Activated CD4-positive, CD25-positive, alpha-beta regulatory T cell treated with anti-CD3 and anti-CD28 coated beads, Interleukin-2, amount 50 U/mL, for 72 hours (primary cell): Measurements from ENCODE around the gene ST3GAL5.
"Not testable (repeated sequence)": the region's sequence is repeated elsewhere in the genome, so short reads cannot be mapped to it uniquely, and the experiment has no call there.

Source experiments
- DNase-seq: peaks from one replicate; pipeline ENCODE4 v3.0.0; 2021

Gene ST3GAL5

GRCh38 chr2:85917887-85918795, 29.4 kb upstream of the ST3GAL5 start:
- DNase-seq, result no peak

- no peak for DNase-seq
Measured at GRCh38 chr2:85915606-85916303, 27.0 kb upstream of the ST3GAL5 start.

- no peak for DNase-seq
Measured at GRCh38 chr2:85914922-85915321, 26.1 kb upstream of the ST3GAL5 start.

GRCh38 chr2:85913884-85914881, 25.4 kb upstream of the ST3GAL5 start:
- no peak for DNase-seq

GRCh38 chr2:85911814-85912692, 23.3 kb upstream of the ST3GAL5 start:
- no peak for DNase-seq

GRCh38 chr2:85911097-85911496, 22.3 kb upstream of the ST3GAL5 start:
- no peak for DNase-seq

GRCh38 chr2:85909005-85909404, 20.2 kb upstream of the ST3GAL5 start:
- no peak for DNase-seq

GRCh38 chr2:85908506-85908905, 19.7 kb upstream of the ST3GAL5 start:
- DNase-seq, result no peak

- DNase-seq, result no peak
Measured at GRCh38 chr2:85907671-85908157, 18.9 kb upstream of the ST3GAL5 start.

GRCh38 chr2:85906748-85907147, 18.0 kb upstream of the ST3GAL5 start:
- no peak for DNase-seq

GRCh38 chr2:85905891-85906290, 17.1 kb upstream of the ST3GAL5 start:
- no peak for DNase-seq

GRCh38 chr2:85905187-85905666, 16.4 kb upstream of the ST3GAL5 start:
- no peak for DNase-seq

- DNase-seq, result no peak
Measured at GRCh38 chr2:85903849-85904248, 15.1 kb upstream of the ST3GAL5 start.

GRCh38 chr2:85902496-85902895, 13.7 kb upstream of the ST3GAL5 start:
- DNase-seq, result no peak

- DNase-seq, result no peak
Measured at GRCh38 chr2:85901155-85901554, 12.4 kb upstream of the ST3GAL5 start.

GRCh38 chr2:85900366-85900765, 11.6 kb upstream of the ST3GAL5 start:
- no peak for DNase-seq

GRCh38 chr2:85899849-85900248, 11.1 kb upstream of the ST3GAL5 start:
- no peak for DNase-seq

- no peak for DNase-seq
Measured at GRCh38 chr2:85899284-85899683, 10.5 kb upstream of the ST3GAL5 start.

- DNase-seq, result no peak
Measured at GRCh38 chr2:85898881-85899280, 10.1 kb upstream of the ST3GAL5 start.

- DNase-seq, result not testable (repeated sequence)
Measured at GRCh38 chr2:85894554-85895278, 5.9 kb upstream of the ST3GAL5 start.
